Gastroesophageal sphincter (tissue), 3 donors: ENCODE measurements around the gene KCNN3.

Experiments used
- POLR2A ChIP-seq, 2 donors: fragments of 450-650 bp; IDR thresholded peaks; one replicate each; pipeline ENCODE4 v1.6.1; 2017; ENCODE audit warnings: antibody characterized with exemption in 2 of 2, mild to moderate bottlenecking in 2 of 2, moderate library complexity in 1 of 2
- POLR2AphosphoS5 ChIP-seq: sonication (generic); formaldehyde crosslinking; IDR thresholded peaks from one replicate; pipeline ENCODE4 v1.6.1; 2017; ENCODE audit warnings: antibody characterized with exemption
- TF ChIP-seq, protein P1 (sequence below), 4 experiments: fragments of 200-600 bp in 2 of 4; fragments of 450-650 bp in 2 of 4; sonication (generic) in 1 of 4; IDR thresholded peaks; one replicate each; pipeline ENCODE4 v1.5.1; 2017 to 2019; ENCODE audit warnings: antibody characterized with exemption in 4 of 4, mild to moderate bottlenecking in 2 of 4, moderate library complexity in 2 of 4

DNA sequence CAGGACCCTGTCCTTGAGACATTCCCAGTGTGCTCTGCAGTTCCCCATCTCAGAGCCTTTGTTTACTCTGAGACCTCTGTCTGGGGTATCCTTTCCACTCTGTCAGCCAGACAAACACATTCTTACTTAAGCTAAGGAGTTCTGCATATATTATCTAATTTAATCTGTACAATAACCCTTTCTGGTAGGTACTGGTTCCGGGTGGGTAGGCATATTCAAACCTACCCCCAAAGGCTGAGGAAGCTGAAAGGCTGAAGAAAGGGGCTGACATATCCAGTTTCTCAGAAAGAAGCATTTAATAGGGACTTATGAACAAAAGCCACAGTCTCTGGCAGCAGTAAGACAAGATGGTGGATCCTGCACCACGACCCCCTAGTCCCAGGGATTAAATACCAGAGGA is 53.1 kb downstream of the KCNN3 start:
- TF ChIP-seq, protein P1, sequence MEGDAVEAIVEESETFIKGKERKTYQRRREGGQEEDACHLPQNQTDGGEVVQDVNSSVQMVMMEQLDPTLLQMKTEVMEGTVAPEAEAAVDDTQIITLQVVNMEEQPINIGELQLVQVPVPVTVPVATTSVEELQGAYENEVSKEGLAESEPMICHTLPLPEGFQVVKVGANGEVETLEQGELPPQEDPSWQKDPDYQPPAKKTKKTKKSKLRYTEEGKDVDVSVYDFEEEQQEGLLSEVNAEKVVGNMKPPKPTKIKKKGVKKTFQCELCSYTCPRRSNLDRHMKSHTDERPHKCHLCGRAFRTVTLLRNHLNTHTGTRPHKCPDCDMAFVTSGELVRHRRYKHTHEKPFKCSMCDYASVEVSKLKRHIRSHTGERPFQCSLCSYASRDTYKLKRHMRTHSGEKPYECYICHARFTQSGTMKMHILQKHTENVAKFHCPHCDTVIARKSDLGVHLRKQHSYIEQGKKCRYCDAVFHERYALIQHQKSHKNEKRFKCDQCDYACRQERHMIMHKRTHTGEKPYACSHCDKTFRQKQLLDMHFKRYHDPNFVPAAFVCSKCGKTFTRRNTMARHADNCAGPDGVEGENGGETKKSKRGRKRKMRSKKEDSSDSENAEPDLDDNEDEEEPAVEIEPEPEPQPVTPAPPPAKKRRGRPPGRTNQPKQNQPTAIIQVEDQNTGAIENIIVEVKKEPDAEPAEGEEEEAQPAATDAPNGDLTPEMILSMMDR (IDR thresholded peaks at IDR 0.05), result no peak
- no peak for TF ChIP-seq POLR2A (IDR thresholded peaks at IDR 0.05)
- no peak for TF ChIP-seq POLR2AphosphoS5
